Measurements from ENCODE around the gene CCDC159. TPM values are rescaled to one million over a fixed set of nuclear protein-coding genes. Genes with fewer than 3 reads are reported as not detected.
A peak's percentile ranks its signal among the peaks of the same experiment; 100 is the strongest.

CCDC159 gene
- total and polyA plus RNA-seq, 2 of the 13 experiments (the other 11 are each of a cell fraction or from before 2014, with no cell fraction given) = 1.7 to 6.3 TPM

GRCh38 chr19:11375143-11375948 lies 29.0 kb downstream of the CCDC159 start (continued):
- 0 out of 2 replicates have a peak, but pooled peaks have one; percentile 12 for TF ChIP-seq ZNF275 (CRISPR knock-in tag; IDR thresholded peaks at IDR 0.05; ENCODE audit: borderline replicate concordance)
- TF ChIP-seq ZNF232 (CRISPR knock-in tag; IDR thresholded peaks at IDR 0.05; ENCODE audit: borderline replicate concordance) = no peak
- no peak for TF ChIP-seq USF2 (IDR thresholded peaks at IDR 0.05; ENCODE audit: low read depth, low read length)
- TF ChIP-seq USF2 (CRISPR knock-in tag; IDR thresholded peaks at IDR 0.05; ENCODE audit: borderline replicate concordance) = no peak
- TF ChIP-seq TAF1 (CRISPR knock-in tag; IDR thresholded peaks at IDR 0.05) = peak; percentile 51; the same call in 1 of the 2 replicates
- no peak for TF ChIP-seq EEA1 (CRISPR knock-in tag; IDR thresholded peaks at IDR 0.05; ENCODE audit: borderline replicate concordance)
- no peak for TF ChIP-seq ZBTB40 (IDR thresholded peaks at IDR 0.05)
- TF ChIP-seq ZBTB40 (CRISPR knock-in tag; IDR thresholded peaks at IDR 0.05) = no peak
- no peak for TF ChIP-seq ZNF530 (CRISPR knock-in tag; IDR thresholded peaks at IDR 0.05; ENCODE audit: low read depth)
- no peak for TF ChIP-seq ZMYM4 (CRISPR knock-in tag; IDR thresholded peaks at IDR 0.05)
- TF ChIP-seq ETV6 (CRISPR knock-in tag; conservative IDR thresholded peaks at IDR 0.05) = no peak
- TF ChIP-seq SMARCE1 (IDR thresholded peaks at IDR 0.05; ENCODE audit: borderline replicate concordance) = no peak
- TF ChIP-seq PATZ1 (CRISPR knock-in tag; IDR thresholded peaks at IDR 0.05) = no peak
- no peak for TF ChIP-seq RCOR2 (CRISPR knock-in tag; IDR thresholded peaks at IDR 0.05)
- TF ChIP-seq GPN1 (CRISPR knock-in tag; IDR thresholded peaks at IDR 0.05; ENCODE audit: borderline replicate concordance) = no peak
